HL-60/S4 (cell line): Measurements from ENCODE around the gene DIP2C.
"Not testable (repeated sequence)": the region's sequence is repeated elsewhere in the genome, so short reads cannot be mapped to it uniquely, and the experiment has no call there.

Experiments used
- in situ Hi-C: fragments of 300-500 bp; cut with MboI; formaldehyde crosslinking; loops from 2 replicates; pipeline ENCODE4 v1.14.3; 2022; ENCODE audit warnings: low sequenced_read_pairs

DIP2C gene

GRCh38 chr10:384538-385305, 304.7 kb downstream of the DIP2C start:
- in situ Hi-C loops = no loop called here

- in situ Hi-C loops = no loop called here
Measured at GRCh38 chr10:383519-383918, 305.9 kb downstream of the DIP2C start.

- in situ Hi-C loops = no loop called here
Measured at GRCh38 chr10:381805-382204, 307.7 kb downstream of the DIP2C start.

- in situ Hi-C loops = no loop called here
Measured at GRCh38 chr10:381346-381745, 308.1 kb downstream of the DIP2C start.

- in situ Hi-C loops = no loop called here
Measured at GRCh38 chr10:380313-380940, 309.0 kb downstream of the DIP2C start.

- in situ Hi-C loops = no loop called here
Measured at GRCh38 chr10:378930-379704, 310.4 kb downstream of the DIP2C start.

GRCh38 chr10:378230-378929, 311.1 kb downstream of the DIP2C start:
- in situ Hi-C loops = no loop called here

- in situ Hi-C loops = no loop called here
Measured at GRCh38 chr10:377228-377627, 312.2 kb downstream of the DIP2C start.

GRCh38 chr10:375815-376505, 313.5 kb downstream of the DIP2C start:
- in situ Hi-C loops = no loop called here

GRCh38 chr10:374354-374753, 315.1 kb downstream of the DIP2C start:
- in situ Hi-C loops = no loop called here

- in situ Hi-C loops = no loop called here
Measured at GRCh38 chr10:373526-374309, 315.8 kb downstream of the DIP2C start.

GRCh38 chr10:373015-373414, 316.5 kb downstream of the DIP2C start:
- in situ Hi-C loops = no loop called here

GRCh38 chr10:372566-372965, 316.9 kb downstream of the DIP2C start:
- in situ Hi-C loops = no loop called here

GRCh38 chr10:371515-371914, 318.0 kb downstream of the DIP2C start:
- in situ Hi-C loops = no loop called here

GRCh38 chr10:370449-370825, 319.0 kb downstream of the DIP2C start:
- in situ Hi-C loops = no loop called here

- in situ Hi-C loops = no loop called here
Measured at GRCh38 chr10:369684-370448, 319.6 kb downstream of the DIP2C start.

- in situ Hi-C loops = no loop called here
Measured at GRCh38 chr10:369221-369683, 320.2 kb downstream of the DIP2C start.

GRCh38 chr10:368579-369220, 320.8 kb downstream of the DIP2C start:
- in situ Hi-C loops = no loop called here

- in situ Hi-C loops = not testable (repeated sequence)
Measured at GRCh38 chr10:368107-368506, 321.4 kb downstream of the DIP2C start.
